Mesenchymal stem cell (in vitro differentiated cells and primary cell): ENCODE results near the gene TINCR.

Experiments used
- DNase-seq: peaks from one replicate; pipeline ENCODE4 v3.0.0-alpha.2; 2013
- H2AFZ ChIP-seq: one replicate; pipeline ENCODE4 v1.6.1; 2013; ENCODE audit warnings: low read depth, mild to moderate bottlenecking, control low read depth, inconsistent platforms, low read length, moderate library complexity
- H2AK5ac ChIP-seq: 2 replicates; pipeline ENCODE4 v1.6.1; 2013; ENCODE audit warnings: low read length, moderate library complexity, mild to moderate bottlenecking, inconsistent platforms; ENCODE audit not compliant: severe bottlenecking
- H2BK120ac ChIP-seq: one replicate; pipeline ENCODE4 v1.6.1; 2013; ENCODE audit warnings: low read depth, mild to moderate bottlenecking, inconsistent platforms, low read length, moderate library complexity
- H2BK12ac ChIP-seq, 2 experiments: one replicate each; pipeline ENCODE4 v1.6.1; 2013; ENCODE audit warnings: inconsistent platforms in 2 of 2, low read length in 2 of 2, mild to moderate bottlenecking in 2 of 2, moderate library complexity in 2 of 2, control low read depth in 1 of 2
- H2BK15ac ChIP-seq: one replicate; pipeline ENCODE4 v1.6.1; 2013; ENCODE audit warnings: mild to moderate bottlenecking, low read depth, inconsistent platforms; ENCODE audit not compliant: poor library complexity, severe bottlenecking
- H2BK5ac ChIP-seq: 2 replicates; pipeline ENCODE4 v1.6.1; 2013; ENCODE audit warnings: low read depth, mild to moderate bottlenecking, low read length, control low read depth, inconsistent platforms; ENCODE audit not compliant: poor library complexity, severe bottlenecking
- H3K14ac ChIP-seq, 2 experiments: one replicate each; pipeline ENCODE4 v1.6.1; 2013; ENCODE audit warnings: inconsistent platforms in 2 of 2, low read length in 2 of 2, control low read depth in 1 of 2, mild to moderate bottlenecking in 1 of 2, moderate library complexity in 1 of 2
- H3K18ac ChIP-seq, 2 experiments: one replicate each; pipeline ENCODE4 v1.6.1; 2013; ENCODE audit warnings: inconsistent platforms in 2 of 2, low read length in 2 of 2, control low read depth in 1 of 2, low read depth in 1 of 2, mild to moderate bottlenecking in 1 of 2
- H3K23ac ChIP-seq, 2 experiments: one replicate each; pipeline ENCODE4 v1.6.1; 2013; ENCODE audit warnings: inconsistent platforms in 2 of 2, low read length in 2 of 2, mild to moderate bottlenecking in 2 of 2, moderate library complexity in 2 of 2, control low read depth in 1 of 2
- H3K27ac ChIP-seq: 2 replicates; pipeline ENCODE4 v1.5.1; 2013; ENCODE audit warnings: mild to moderate bottlenecking, moderate library complexity, low read length, control low read depth, inconsistent platforms; ENCODE audit not compliant: poor library complexity, severe bottlenecking
- H3K27me3 ChIP-seq, 2 experiments: 2 replicates each; pipeline versions ENCODE4 v1.6.1 to v1.7.0; 2013; ENCODE audit warnings: low read length in 2 of 2, mild to moderate bottlenecking in 2 of 2, moderate library complexity in 2 of 2, control low read depth in 1 of 2, inconsistent platforms in 1 of 2; ENCODE audit not compliant: control insufficient read depth in 1 of 2, insufficient read depth in 1 of 2
- H3K36me3 ChIP-seq, 2 experiments: 2 replicates each; pipeline versions ENCODE4 v1.6.1 to v1.7.0; 2013; ENCODE audit warnings: low read length in 2 of 2, control low read depth in 1 of 2, inconsistent platforms in 1 of 2, low read depth in 1 of 2, mild to moderate bottlenecking in 1 of 2; ENCODE audit not compliant: insufficient read depth in 2 of 2, control insufficient read depth in 1 of 2
- H3K4ac ChIP-seq, 2 experiments: one replicate each; pipeline ENCODE4 v1.6.1; 2013; ENCODE audit warnings: inconsistent platforms in 2 of 2, low read length in 2 of 2, mild to moderate bottlenecking in 2 of 2, moderate library complexity in 2 of 2, control low read depth in 1 of 2, low read depth in 1 of 2
- H3K4me1 ChIP-seq: 2 replicates; pipeline ENCODE4 v1.6.1; 2013; ENCODE audit warnings: low read depth, low read length, control low read depth; ENCODE audit not compliant: control insufficient read depth, insufficient read depth
- H3K4me2 ChIP-seq: 2 replicates; pipeline ENCODE4 v1.6.1; 2013; ENCODE audit warnings: low read length, mild to moderate bottlenecking, inconsistent platforms; ENCODE audit not compliant: poor library complexity, severe bottlenecking
- H3K4me3 ChIP-seq, 2 experiments: 2 replicates each; pipeline versions ENCODE4 v1.5.1 to v1.7.0; 2013; ENCODE audit warnings: low read length in 2 of 2, mild to moderate bottlenecking in 2 of 2, control low read depth in 1 of 2, low read depth in 1 of 2; ENCODE audit not compliant: insufficient read depth in 1 of 2
- H3K79me1 ChIP-seq: replicated peaks from 2 replicates; pipeline ENCODE4 v1.6.1; 2013; ENCODE audit warnings: mild to moderate bottlenecking, control low read depth, low read length, inconsistent platforms; ENCODE audit not compliant: poor library complexity, severe bottlenecking
- H3K9ac ChIP-seq: 2 replicates; pipeline ENCODE4 v1.7.0; 2013; ENCODE audit warnings: mild to moderate bottlenecking, low read length, moderate library complexity
- H3K9me3 ChIP-seq: 2 replicates; pipeline ENCODE4 v1.7.0; 2013; ENCODE audit warnings: mild to moderate bottlenecking, low read length; ENCODE audit not compliant: control insufficient read depth
- H4K8ac ChIP-seq: one replicate; pipeline ENCODE4 v1.6.1; 2013; ENCODE audit warnings: inconsistent platforms, mild to moderate bottlenecking, low read length, moderate library complexity
- H4K91ac ChIP-seq: one replicate; pipeline ENCODE4 v1.6.1; 2013; ENCODE audit warnings: mild to moderate bottlenecking, low read length, inconsistent platforms
- WGBS: methylation state at CpG from one replicate; pipeline ENCODE4 v1.1.7; 2013; ENCODE audit warnings: mixed read lengths; 5-methylcytosine and 5-hydroxymethylcytosine counted together

TINCR gene

DNA sequence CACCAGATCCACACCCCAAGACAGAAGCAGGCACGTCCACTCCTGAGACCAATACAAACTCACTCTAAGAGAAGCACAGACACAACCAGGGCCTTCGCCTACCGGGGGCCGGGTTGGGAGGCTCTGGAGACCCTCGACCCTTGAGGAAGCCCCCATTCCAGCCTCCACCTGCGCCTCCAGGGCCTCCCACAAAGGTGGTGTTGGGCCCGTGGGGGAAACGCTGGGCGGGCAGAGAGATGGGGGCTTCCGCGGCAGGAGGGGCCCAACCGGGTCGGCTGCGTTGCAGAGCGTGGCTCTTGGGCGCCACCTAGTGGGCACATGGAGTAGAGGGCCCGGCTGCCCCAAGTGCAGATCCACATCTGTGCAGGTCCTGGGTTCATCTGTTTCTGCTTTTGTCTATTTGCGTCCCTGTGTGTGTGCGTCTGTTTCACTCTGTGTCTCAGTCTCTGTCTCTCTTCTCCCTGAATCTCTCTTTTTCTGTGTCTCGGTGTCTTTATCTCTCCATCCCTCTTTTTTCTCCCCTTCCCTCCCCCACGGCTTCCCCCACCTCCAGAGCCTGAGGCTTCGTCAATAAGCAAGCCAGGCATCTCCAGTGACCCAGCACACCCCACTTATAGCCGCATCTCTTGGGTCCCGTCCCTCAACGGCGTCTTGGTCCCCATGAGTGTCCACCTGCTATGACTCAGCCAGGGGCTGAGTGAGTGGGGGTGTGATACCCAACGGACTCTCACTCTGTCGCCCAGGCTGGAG is 10.5 kb upstream of the TINCR start:
- 28% methylated on average over 23 of the region's 28 CpGs for WGBS
- Histone ChIP-seq H2BK12ac (no peak overlapping the region), H3K9ac (peak overlapping the region; percentile 53), H3K36me3 (peaks cover 8 to 16% of the 10 kb centered on the region in 2 experiments), H4K91ac (no peak overlapping the region), H2AFZ (no peak overlapping the region), H2AK5ac (peak overlapping the region; percentile 91), H3K18ac (no peak overlapping the region), H3K9me3 (no peaks in the 10 kb centered on the region), H3K27me3 (no peaks in the 10 kb centered on the region), H3K14ac (peak overlapping the region in 1 of 2 experiments; percentile 23), H2BK15ac (peak overlapping the region; percentile 34), H3K4me2 (peak overlapping the region; percentile 45), H3K4ac (no peak overlapping the region), H3K79me1 (no peaks in the 10 kb centered on the region), H3K4me3 (no peak overlapping the region), H3K23ac (no peak overlapping the region), H2BK5ac (no peak overlapping the region), H3K27ac (no peak overlapping the region), H2BK120ac (no peak overlapping the region), H3K4me1 (peaks cover 32% of the 10 kb centered on the region), H4K8ac (no peak overlapping the region)
- peak; percentile 47 for DNase-seq

DNA sequence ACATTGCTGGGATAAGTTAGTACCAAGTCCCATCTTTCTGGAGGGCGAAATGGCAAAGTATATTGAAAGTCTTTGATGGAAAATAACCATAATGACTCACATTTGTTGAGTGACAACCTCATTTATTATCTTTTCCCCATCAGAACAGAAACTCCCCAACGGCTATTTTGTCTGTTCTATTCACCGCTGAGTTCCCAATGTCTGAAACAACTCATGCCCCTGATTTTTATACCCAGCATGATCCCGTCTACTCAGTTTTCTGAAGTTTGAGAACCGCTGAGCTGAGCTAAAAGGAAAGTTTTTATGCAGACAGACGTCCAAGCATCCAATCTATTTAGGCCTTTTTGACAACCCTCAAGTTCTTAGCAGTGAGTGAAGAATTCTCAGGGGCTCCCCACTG is 7.8 kb upstream of the TINCR start:
- Histone ChIP-seq H2BK15ac (no peak overlapping the region), H3K18ac (no peak overlapping the region), H4K8ac (no peak overlapping the region), H3K4me3 (no peak overlapping the region), H3K27me3 (peaks cover 0 to 2% of the 10 kb centered on the region in 2 experiments), H2BK120ac (no peak overlapping the region), H3K4ac (no peak overlapping the region), H2BK5ac (no peak overlapping the region), H3K9ac (no peak overlapping the region), H4K91ac (no peak overlapping the region), H3K36me3 (peaks cover 0 to 4% of the 10 kb centered on the region in 2 experiments), H2AFZ (no peak overlapping the region), H3K23ac (no peak overlapping the region), H2BK12ac (no peak overlapping the region), H3K27ac (no peak overlapping the region), H3K9me3 (no peaks in the 10 kb centered on the region), H2AK5ac (no peak overlapping the region), H3K79me1 (no peaks in the 10 kb centered on the region), H3K4me2 (no peak overlapping the region), H3K4me1 (peaks cover 19% of the 10 kb centered on the region), H3K14ac (no peak overlapping the region)
- WGBS: 72% methylated on average over 5 of the region's 6 CpGs
- no peak for DNase-seq

DNA sequence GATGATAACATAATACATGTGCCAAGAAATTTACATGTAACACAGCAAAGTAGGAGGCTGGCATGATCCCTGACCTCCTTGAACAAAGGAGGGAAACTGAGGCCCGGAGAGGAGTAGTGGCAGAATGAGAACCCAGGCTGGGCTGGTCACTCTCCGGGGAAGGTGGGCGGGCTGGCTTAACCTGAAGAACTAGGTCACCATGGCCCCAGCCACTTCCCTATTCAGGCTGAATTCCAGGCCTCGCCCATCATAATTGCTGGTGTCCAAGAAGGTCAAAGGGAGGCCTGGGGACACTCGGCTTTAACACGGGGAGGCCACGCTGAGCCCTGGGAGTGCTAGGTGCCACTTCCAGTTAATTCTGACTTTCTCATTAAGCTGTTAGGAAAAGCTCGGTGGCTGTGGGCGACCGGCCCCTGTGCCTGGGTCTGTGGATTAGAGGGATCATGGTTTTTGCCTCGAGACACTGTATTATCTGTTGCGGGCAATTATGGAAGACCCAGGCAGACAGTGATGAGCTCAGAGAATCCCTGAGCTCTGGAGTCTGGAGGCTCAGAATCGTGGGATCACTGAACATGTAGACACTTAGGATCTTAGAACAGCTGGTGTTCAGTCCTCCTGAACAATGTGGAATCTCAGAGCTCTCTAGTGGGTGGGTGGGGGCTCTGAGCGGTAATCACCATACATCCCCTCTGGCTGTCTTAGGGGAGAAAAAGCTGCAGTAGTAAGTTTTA is 5.0 kb upstream of the TINCR start:
- Histone ChIP-seq H2BK15ac (no peak overlapping the region), H3K9ac (no peak overlapping the region), H3K4me2 (no peak overlapping the region), H2BK5ac (no peak overlapping the region), H3K4me3 (no peak overlapping the region), H3K27me3 (peaks cover 7 to 9% of the 10 kb centered on the region in 2 experiments), H4K8ac (no peak overlapping the region), H3K9me3 (no peaks in the 10 kb centered on the region), H3K36me3 (no peaks in the 10 kb centered on the region), H3K4ac (no peak overlapping the region), H3K4me1 (peaks cover 5% of the 10 kb centered on the region), H2BK120ac (no peak overlapping the region), H4K91ac (no peak overlapping the region), H3K79me1 (no peaks in the 10 kb centered on the region), H3K27ac (no peak overlapping the region), H2AK5ac (no peak overlapping the region), H3K18ac (no peak overlapping the region), H2BK12ac (no peak overlapping the region), H3K23ac (no peak overlapping the region), H2AFZ (no peak overlapping the region), H3K14ac (no peak overlapping the region)
- DNase-seq: no peak
- WGBS: 83% methylated on average over 14 of the region's 14 CpGs

DNA sequence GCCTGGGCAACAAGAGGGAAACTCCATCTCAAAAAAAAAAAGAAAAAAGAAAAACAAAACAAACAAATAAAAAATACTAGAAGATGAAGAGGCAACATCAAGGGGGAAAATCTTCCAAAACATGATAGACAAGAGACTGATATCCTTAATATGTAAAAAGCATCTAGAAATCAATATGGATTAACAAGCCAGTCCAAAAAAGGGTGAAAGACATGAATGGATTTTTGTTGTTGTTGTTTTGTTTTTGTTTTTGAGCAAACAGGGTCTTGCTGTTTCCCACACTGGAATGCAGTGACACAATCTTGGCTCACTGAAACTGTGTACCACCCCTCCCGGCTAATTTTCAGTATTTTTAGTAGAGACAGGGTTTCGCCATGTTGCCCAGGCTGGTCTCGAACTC is 4.0 kb upstream of the TINCR start:
- H3K14ac ChIP-seq: no peak overlapping the region
- H2AK5ac ChIP-seq: no peak overlapping the region
- H3K79me1 ChIP-seq: no peaks in the 10 kb centered on the region
- H3K27ac ChIP-seq: no peak overlapping the region
- H2AFZ ChIP-seq: no peak overlapping the region
- no peak overlapping the region for H3K4me3 ChIP-seq
- no peak for DNase-seq
- no peak overlapping the region for H2BK12ac ChIP-seq
- H3K18ac ChIP-seq: no peak overlapping the region
- no peak overlapping the region for H2BK15ac ChIP-seq
- no peak overlapping the region for H2BK5ac ChIP-seq
- WGBS: 90% methylated on average over 3 of the region's 3 CpGs
- H3K23ac ChIP-seq: no peak overlapping the region
- H4K91ac ChIP-seq: no peak overlapping the region
- no peak overlapping the region for H2BK120ac ChIP-seq
- H3K4ac ChIP-seq: no peak overlapping the region
- no peak overlapping the region for H3K9ac ChIP-seq
- no peak overlapping the region for H4K8ac ChIP-seq
- peaks cover 8% of the 10 kb centered on the region for H3K4me1 ChIP-seq
- H3K36me3 ChIP-seq: no peaks in the 10 kb centered on the region
- H3K4me2 ChIP-seq: no peak overlapping the region
- H3K9me3 ChIP-seq: no peaks in the 10 kb centered on the region
- peaks cover 14 to 15% of the 10 kb centered on the region in 2 experiments for H3K27me3 ChIP-seq
